Ovary (tissue), 10 donors: ENCODE results near the gene ITIH1. TPM values are rescaled to one million over a fixed set of nuclear protein-coding genes. Genes with fewer than 3 reads are reported as not detected.
"Not testable (repeated sequence)": the region's sequence is repeated elsewhere in the genome, so short reads cannot be mapped to it uniquely, and the experiment has no call there.

Experiments used
- DNase-seq, 5 donors: peaks; one replicate each; pipeline ENCODE4 v3.0.0-alpha.2; 2019 to 2020
- H3K27ac ChIP-seq, 2 donors: fragments of 200-600 bp; one replicate each; pipeline versions ENCODE4 v1.5.1 to v1.8.0; 2019 to 2022
- H3K27me3 ChIP-seq: fragments of 200-600 bp; one replicate; pipeline ENCODE4 v1.8.0; 2022
- H3K36me3 ChIP-seq: fragments of 200-600 bp; sonication (generic); one replicate; pipeline ENCODE4 v1.5.1; 2019
- H3K4me1 ChIP-seq: one replicate; pipeline ENCODE4 v1.8.1; 2013; ENCODE audit warnings: mild to moderate bottlenecking, moderate library complexity; ENCODE audit not compliant: insufficient read depth
- H3K4me3 ChIP-seq: fragments of 200-600 bp; sonication (generic); one replicate; pipeline ENCODE4 v1.5.1; 2017
- H3K9me3 ChIP-seq, 2 donors: fragments of 200-600 bp in 1 of 2; sonication (generic) in 1 of 2; one replicate each; pipeline versions ENCODE4 v1.5.1 to v1.8.1; 2013 to 2019; ENCODE audit warnings: mild to moderate bottlenecking in 1 of 2, moderate library complexity in 1 of 2
- EP300 ChIP-seq: sonication (generic); formaldehyde crosslinking; IDR thresholded peaks from one replicate; pipeline ENCODE4 v1.6.1; 2017; ENCODE audit warnings: antibody characterized with exemption
- POLR2A ChIP-seq: fragments of 450-650 bp; IDR thresholded peaks from one replicate; pipeline ENCODE4 v1.6.1; 2017; ENCODE audit warnings: antibody characterized with exemption, mild to moderate bottlenecking, moderate library complexity
- WGBS, 3 donors: extraction: QIAGEN DNeasy Blood & Tissue Kit in 1 of 3; methylation state at CpG; one replicate each; pipeline versions ENCODE4 v1.1.5 to v1.1.7; 2013 to 2017; 5-methylcytosine and 5-hydroxymethylcytosine counted together
- intact Hi-C, 4 donors: fragments of 100-400 bp; cut with DNase I; formaldehyde crosslinking; loops; one replicate each; pipeline versions ENCODE4 v1.11.0 to v1.15.1; 2022 to 2023
- long read RNA-seq, 3 donors: library from polyadenylated mRNA in 2 of 3; unstranded in 2 of 3; transcript quantifications; one replicate each; pipeline ENCODE4 v2.0.0 and lab custom pipeline, GENCODE V29; 2021 to 2026
- polyA plus RNA-seq, 2 donors: library from polyadenylated mRNA; stranded (reverse); fragments of 200-250 nt in 1 of 2; fragments of 350-450 nt in 1 of 2; fragmentation: Illumina TruSeq in 1 of 2; extraction: RNeasy Lipid Tissue Mini Kit (QIAGEN cat#74804) in 1 of 2; gene quantifications; one replicate each; pipeline ENCODE4 v1.2.3, GENCODE V29; 2013 to 2014
- total RNA-seq, 7 donors: library from RNA; depleted of rRNA in 2 of 7; stranded (reverse); fragments of >200 nt in 2 of 7; fragmentation: NEBNext Ultra II Directional in 3 of 7; extraction: Animal tissue kit (Norgen Biotek cat#: 25700) in 3 of 7; gene quantifications; one replicate each; pipeline versions ENCODE4 v1.1.0 to v1.2.4, GENCODE V29; 2016 to 2023
- TF ChIP-seq, protein P1 (sequence below), 3 donors: fragments of 450-650 bp in 2 of 3; fragments of 200-600 bp in 1 of 3; IDR thresholded peaks; one replicate each; pipeline versions ENCODE4 v1.5.1 to v1.8.0; 2016 to 2022; ENCODE audit warnings: antibody characterized with exemption in 3 of 3, mild to moderate bottlenecking in 1 of 3
- donor health status: DM: no; HTN: no; CAD: no; lungs with moderate emphysema.
- donor health status: DM: no; HTN: no; CAD: no.
- donor health status: Bipolar disorder and iron deficiency.
- donor health status: DM: yes; HTN: yes; CAD: no.
- donor health status: DM: no; HTN: no; CAD: no.
- donor health status: DM: yes; HTN: yes; CAD: no.

Gene ITIH1, protein sequence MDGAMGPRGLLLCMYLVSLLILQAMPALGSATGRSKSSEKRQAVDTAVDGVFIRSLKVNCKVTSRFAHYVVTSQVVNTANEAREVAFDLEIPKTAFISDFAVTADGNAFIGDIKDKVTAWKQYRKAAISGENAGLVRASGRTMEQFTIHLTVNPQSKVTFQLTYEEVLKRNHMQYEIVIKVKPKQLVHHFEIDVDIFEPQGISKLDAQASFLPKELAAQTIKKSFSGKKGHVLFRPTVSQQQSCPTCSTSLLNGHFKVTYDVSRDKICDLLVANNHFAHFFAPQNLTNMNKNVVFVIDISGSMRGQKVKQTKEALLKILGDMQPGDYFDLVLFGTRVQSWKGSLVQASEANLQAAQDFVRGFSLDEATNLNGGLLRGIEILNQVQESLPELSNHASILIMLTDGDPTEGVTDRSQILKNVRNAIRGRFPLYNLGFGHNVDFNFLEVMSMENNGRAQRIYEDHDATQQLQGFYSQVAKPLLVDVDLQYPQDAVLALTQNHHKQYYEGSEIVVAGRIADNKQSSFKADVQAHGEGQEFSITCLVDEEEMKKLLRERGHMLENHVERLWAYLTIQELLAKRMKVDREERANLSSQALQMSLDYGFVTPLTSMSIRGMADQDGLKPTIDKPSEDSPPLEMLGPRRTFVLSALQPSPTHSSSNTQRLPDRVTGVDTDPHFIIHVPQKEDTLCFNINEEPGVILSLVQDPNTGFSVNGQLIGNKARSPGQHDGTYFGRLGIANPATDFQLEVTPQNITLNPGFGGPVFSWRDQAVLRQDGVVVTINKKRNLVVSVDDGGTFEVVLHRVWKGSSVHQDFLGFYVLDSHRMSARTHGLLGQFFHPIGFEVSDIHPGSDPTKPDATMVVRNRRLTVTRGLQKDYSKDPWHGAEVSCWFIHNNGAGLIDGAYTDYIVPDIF
- under 1 TPM in 3 of 7 donors, not detected in 4; 0.42 to 0.79 (median 0.53) TPM for total RNA-seq
- under 1 TPM in 1 of 2 donors, not detected in 1; 0.45 TPM for polyA plus RNA-seq
- long read RNA-seq, donor 1 = 0 reads
- long read RNA-seq, donor 2 = 0 reads
- long read RNA-seq, donor 3 = 0 reads

DNA sequence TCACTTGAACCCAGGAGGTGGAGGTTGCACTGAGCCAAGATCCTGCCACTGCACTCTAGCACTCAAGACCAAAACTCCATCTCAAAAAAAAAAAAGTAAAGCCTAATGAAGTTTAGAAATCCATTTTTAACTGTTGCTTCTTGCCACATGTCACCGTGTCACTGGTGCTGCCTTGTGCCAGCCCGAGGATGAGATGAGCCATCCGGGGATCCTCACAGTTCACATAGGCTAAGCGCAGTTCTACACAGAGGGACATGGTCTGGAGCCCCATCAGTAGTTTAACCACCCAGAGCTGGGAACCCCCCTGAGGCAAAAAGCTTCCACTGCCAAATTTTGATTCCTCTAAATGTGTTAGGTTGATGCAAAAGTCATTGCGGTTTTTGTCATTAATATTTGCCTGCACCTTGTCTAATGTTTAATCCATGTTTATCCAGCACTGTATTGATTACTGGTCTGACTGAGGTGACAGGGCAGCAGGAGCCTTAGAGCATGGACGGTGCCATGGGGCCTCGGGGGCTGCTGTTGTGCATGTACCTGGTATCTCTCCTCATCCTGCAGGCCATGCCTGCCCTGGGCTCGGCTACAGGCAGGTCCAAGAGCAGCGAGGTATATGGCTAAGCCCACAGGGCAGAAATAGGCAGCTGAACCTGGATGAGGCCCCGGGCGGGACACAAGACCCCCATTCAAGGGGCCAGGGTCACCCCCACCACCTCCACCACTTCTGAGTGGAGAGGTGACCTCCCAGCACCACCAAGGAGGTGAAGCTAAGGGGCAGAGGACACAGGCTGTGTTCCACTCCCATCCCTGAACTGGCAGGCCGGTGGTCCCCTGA, at the start of gene ITIH1:
TSS of gene ITIH1 (plus strand) at position 473 of the 832 bp plus-strand sequence. CDS start at position 490, 17 bp downstream.
- Histone ChIP-seq H3K9me3 (no peaks in the 10 kb centered on the region), H3K27ac (no peak within 1 kb of the TSS), H3K27me3 (no peaks in the 10 kb centered on the region), H3K36me3 (no peaks in the 10 kb centered on the region), H3K4me3 (no peak within 1 kb of the TSS), H3K4me1 (no peaks in the 10 kb centered on the region)
- DNase-seq = peak in 2 of 5 donors; percentile 5 to 24
- intact Hi-C loops = no loop called here
- TF ChIP-seq EP300 (no peak), POLR2A (no peak)
- TF ChIP-seq, protein P1, sequence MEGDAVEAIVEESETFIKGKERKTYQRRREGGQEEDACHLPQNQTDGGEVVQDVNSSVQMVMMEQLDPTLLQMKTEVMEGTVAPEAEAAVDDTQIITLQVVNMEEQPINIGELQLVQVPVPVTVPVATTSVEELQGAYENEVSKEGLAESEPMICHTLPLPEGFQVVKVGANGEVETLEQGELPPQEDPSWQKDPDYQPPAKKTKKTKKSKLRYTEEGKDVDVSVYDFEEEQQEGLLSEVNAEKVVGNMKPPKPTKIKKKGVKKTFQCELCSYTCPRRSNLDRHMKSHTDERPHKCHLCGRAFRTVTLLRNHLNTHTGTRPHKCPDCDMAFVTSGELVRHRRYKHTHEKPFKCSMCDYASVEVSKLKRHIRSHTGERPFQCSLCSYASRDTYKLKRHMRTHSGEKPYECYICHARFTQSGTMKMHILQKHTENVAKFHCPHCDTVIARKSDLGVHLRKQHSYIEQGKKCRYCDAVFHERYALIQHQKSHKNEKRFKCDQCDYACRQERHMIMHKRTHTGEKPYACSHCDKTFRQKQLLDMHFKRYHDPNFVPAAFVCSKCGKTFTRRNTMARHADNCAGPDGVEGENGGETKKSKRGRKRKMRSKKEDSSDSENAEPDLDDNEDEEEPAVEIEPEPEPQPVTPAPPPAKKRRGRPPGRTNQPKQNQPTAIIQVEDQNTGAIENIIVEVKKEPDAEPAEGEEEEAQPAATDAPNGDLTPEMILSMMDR (IDR thresholded peaks at IDR 0.05) = no peak
- WGBS, 3 donors = 86 to 91% (median 87%) methylated on average over 12 of the region's 12 CpGs

DNA sequence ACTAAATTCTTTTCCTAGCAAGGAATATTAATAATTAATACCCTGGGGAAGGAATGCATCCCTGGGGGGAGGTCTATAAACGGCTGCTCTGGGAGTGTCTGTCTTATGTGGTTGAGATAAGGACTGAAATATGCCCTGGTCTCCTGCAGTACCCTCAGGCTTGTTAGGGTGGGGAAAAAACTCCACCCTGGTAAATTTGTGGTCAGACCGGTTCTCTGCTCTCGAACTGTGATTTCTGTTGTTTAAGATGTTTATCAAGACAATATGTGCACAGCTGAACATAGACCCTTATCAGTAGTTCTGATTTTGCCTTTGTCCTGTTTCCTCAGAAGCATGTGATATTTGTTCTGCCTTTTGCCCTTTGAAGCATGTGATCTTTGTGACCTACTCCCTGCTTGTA, 48.6 kb upstream of the ITIH1 start:
- H3K4me3 ChIP-seq, H3K36me3 ChIP-seq, H3K27me3 ChIP-seq, H3K4me1 ChIP-seq, DNase-seq, intact Hi-C loops, H3K9me3 ChIP-seq, H3K27ac ChIP-seq: not testable (repeated sequence)
- whole genome bisulfite sequencing, 3 donors = 50 to 91% (median 90%) methylated on average over 3 of the region's 3 CpGs

DNA sequence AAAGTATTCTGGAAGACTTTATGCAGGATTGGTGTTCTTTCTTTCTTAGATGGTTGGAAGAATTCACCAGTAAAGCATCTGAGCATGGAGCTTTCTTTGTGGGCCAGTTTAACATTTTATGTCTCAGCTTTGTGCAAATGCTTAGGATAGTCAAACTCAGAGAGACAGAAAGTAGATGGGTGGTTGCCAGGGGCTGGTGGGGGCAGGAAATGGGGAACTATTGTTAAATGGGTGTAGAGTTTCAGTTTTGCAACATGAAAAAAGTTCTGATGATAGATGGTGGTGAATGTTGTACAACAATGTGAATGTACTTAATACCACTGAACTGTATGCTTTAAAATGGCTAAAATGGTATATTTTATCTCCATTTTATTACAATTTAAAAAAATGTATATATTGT, 46.7 kb upstream of the ITIH1 start:
- intact Hi-C loops = no loop called here
- H3K27ac ChIP-seq = no peak overlapping the region
- TF ChIP-seq, protein P1 (IDR thresholded peaks at IDR 0.05) = no peak
- TF ChIP-seq EP300 (no peak), POLR2A (no peak)
- H3K27me3 ChIP-seq = no peaks in the 10 kb centered on the region
- H3K4me1 ChIP-seq = no peaks in the 10 kb centered on the region
- no peaks in the 10 kb centered on the region for H3K36me3 ChIP-seq
- DNase-seq = no peak
- H3K9me3 ChIP-seq = no peaks in the 10 kb centered on the region
- no peak overlapping the region for H3K4me3 ChIP-seq

DNA sequence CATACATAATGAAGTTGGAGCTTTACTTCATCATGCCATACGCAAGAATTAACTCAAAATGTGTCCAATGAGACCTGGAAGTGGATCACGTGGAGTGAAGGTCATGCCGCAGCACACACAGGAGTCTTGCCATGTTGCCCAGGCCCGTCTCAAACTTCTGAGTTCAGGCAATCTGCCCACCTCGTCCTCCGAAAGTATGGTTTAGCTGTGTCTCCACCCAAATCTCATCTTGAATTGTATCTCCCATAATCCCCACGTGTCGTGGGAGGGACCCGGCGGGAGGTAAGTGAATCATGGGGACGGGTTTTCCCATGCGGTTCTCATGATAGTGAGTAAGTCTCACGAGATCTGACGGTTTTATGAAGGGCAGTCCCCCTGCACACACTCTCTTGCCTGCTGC, 45.8 kb upstream of the ITIH1 start:
- intact Hi-C loops = no loop called here
- Histone ChIP-seq H3K4me3 (no peak overlapping the region), H3K27me3 (no peaks in the 10 kb centered on the region), H3K4me1 (no peaks in the 10 kb centered on the region), H3K36me3 (no peaks in the 10 kb centered on the region), H3K9me3 (no peaks in the 10 kb centered on the region), H3K27ac (no peak overlapping the region)
- 75 to 93% (median 80%) methylated on average over 14 of the region's 14 CpGs for WGBS, 3 donors
- TF ChIP-seq EP300 (no peak), POLR2A (no peak)
- TF ChIP-seq, protein P1 (IDR thresholded peaks at IDR 0.05) = no peak
- no peak for DNase-seq
